ENCODE measurements around the gene PLA2G4A. TPM values are rescaled to one million over a fixed set of nuclear protein-coding genes. Genes with fewer than 3 reads are reported as not detected.
"Not testable (repeated sequence)": the region's sequence is repeated elsewhere in the genome, so short reads cannot be mapped to it uniquely, and the experiment has no call there.

PLA2G4A gene
- total and polyA plus RNA-seq, 2 donors, result 3.7 to 4.7 TPM

- Histone ChIP-seq H3K9me3 (ENCODE audit: control insufficient read depth in 2 of 2, insufficient read depth in 1 of 2, low read length in 1 of 2) (no peaks in the 10 kb centered on the region), H3K4me1 (ENCODE audit: control insufficient read depth in 2 of 2, insufficient read depth in 2 of 2, low read length in 2 of 2) (no peaks in the 10 kb centered on the region), H3K36me3 (ENCODE audit: control insufficient read depth in 2 of 2, insufficient read depth in 2 of 2, low read length in 1 of 2) (no peaks in the 10 kb centered on the region), H3K27me3 (ENCODE audit: control insufficient read depth in 2 of 2, insufficient read depth in 1 of 2, low read length in 1 of 2) (no peaks in the 10 kb centered on the region), H3K27ac (ENCODE audit: low read depth in 1 of 2, low read length in 1 of 2) (no peak overlapping the region), H3K4me3 (ENCODE audit: low read length in 2 of 2) (no peak overlapping the region)
- DNase-seq (ENCODE audit: low read depth in 6 of 9, low spot score in 9 of 9), result no peak
- WGBS, result 94% methylated on average over 3 of the region's 3 CpGs
Observed at GRCh38 chr1:186899577-186899976, 70.8 kb downstream of the PLA2G4A start.

DNA sequence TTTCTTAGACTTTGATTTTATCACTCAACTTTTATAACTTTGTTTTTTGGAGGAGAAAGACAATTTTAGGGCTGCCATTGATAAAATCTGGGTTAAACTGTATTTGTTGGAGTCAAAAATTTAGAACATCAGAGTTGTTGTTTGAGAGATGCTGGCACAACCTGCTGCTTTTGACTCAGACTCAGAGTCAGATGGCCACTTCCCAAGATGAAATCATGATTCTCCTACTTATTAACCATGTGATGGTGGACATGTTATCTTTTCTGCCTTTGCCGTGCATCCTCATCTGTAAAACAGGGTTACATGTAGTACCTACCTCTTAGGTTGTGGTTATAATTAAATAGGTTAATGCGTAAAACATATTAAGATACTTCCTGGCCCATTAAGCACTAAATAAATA lies 71.2 kb downstream of the PLA2G4A start:
- no peaks in the 10 kb centered on the region for H3K4me1 ChIP-seq (ENCODE audit: control insufficient read depth in 2 of 2, insufficient read depth in 2 of 2, low read length in 2 of 2)
- H3K4me3 ChIP-seq (ENCODE audit: low read length in 2 of 2), result no peak overlapping the region
- no peaks in the 10 kb centered on the region for H3K36me3 ChIP-seq (ENCODE audit: control insufficient read depth in 2 of 2, insufficient read depth in 2 of 2, low read length in 1 of 2)
- no peaks in the 10 kb centered on the region for H3K27me3 ChIP-seq (ENCODE audit: control insufficient read depth in 2 of 2, insufficient read depth in 1 of 2, low read length in 1 of 2)
- WGBS, result 97% methylated on average over 2 of the region's 2 CpGs
- no peaks in the 10 kb centered on the region for H3K9me3 ChIP-seq (ENCODE audit: control insufficient read depth in 2 of 2, insufficient read depth in 1 of 2, low read length in 1 of 2)
- no peak overlapping the region for H3K27ac ChIP-seq (ENCODE audit: low read depth in 1 of 2, low read length in 1 of 2)
- no peak for DNase-seq (ENCODE audit: low read depth in 6 of 9, low spot score in 9 of 9)

DNA sequence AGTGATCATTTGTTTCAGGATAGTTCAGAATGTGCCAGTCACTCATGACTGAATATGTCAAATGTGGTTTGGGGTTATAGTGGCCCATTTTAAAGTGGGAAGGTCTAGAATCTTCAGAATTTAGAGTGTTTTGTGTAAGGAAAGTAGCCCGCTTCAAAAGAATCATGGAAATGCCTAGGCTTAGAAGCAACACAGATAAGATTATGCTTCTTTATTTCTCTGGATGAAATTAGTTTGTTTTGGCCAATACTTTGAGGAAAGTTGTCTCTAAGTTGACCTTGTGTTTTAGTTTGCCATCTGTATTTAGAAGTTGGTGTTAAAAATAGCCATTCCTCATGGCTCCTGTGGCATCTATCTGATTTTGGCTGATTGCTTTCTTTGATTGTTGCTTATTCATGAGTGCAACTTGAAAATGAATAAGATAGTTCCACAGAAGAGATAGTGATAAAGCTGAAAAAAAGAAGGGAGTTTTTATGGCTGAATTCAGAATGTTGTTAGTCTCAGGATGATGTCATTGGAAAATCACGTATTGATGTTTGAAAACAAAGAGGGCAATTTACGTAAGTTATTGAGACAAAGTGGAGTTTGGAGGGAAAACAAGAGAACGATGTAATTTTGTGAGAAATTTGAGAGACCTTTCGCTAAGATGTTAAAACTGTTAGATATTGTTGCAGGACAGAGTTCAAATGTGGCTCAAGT lies 71.9 kb downstream of the PLA2G4A start:
- no peaks in the 10 kb centered on the region for H3K36me3 ChIP-seq (ENCODE audit: control insufficient read depth in 2 of 2, insufficient read depth in 2 of 2, low read length in 1 of 2)
- WGBS, result 96% methylated on average over 5 of the region's 5 CpGs
- H3K4me3 ChIP-seq (ENCODE audit: low read length in 2 of 2), result no peak overlapping the region
- no peaks in the 10 kb centered on the region for H3K9me3 ChIP-seq (ENCODE audit: control insufficient read depth in 2 of 2, insufficient read depth in 1 of 2, low read length in 1 of 2)
- DNase-seq (ENCODE audit: low read depth in 6 of 9, low spot score in 9 of 9), result no peak
- no peak overlapping the region for H3K27ac ChIP-seq (ENCODE audit: low read depth in 1 of 2, low read length in 1 of 2)
- no peaks in the 10 kb centered on the region for H3K4me1 ChIP-seq (ENCODE audit: control insufficient read depth in 2 of 2, insufficient read depth in 2 of 2, low read length in 2 of 2)
- H3K27me3 ChIP-seq (ENCODE audit: control insufficient read depth in 2 of 2, insufficient read depth in 1 of 2, low read length in 1 of 2), result no peaks in the 10 kb centered on the region

DNA sequence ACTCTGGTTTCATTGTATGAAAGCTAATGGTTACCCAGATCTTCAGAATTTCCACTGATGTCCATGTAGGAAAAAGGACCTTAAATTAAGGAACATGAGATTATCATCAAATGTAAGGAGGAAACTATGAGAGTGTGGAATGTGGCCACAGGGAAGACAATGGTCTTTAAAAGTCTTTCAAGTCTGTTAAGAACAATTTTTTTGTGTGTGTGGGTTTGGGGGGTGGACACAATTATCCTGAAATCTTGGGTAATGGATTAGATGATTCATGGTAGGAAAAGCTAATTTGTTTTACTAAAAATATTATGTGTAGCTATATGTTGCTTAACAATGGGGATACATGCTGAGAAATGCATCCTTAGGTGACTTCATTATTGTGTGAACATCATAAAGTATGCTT lies 72.9 kb downstream of the PLA2G4A start:
- Histone ChIP-seq H3K36me3 (ENCODE audit: control insufficient read depth in 2 of 2, insufficient read depth in 2 of 2, low read length in 1 of 2) (no peaks in the 10 kb centered on the region), H3K4me3 (ENCODE audit: low read length in 2 of 2) (no peak overlapping the region), H3K9me3 (ENCODE audit: control insufficient read depth in 2 of 2, insufficient read depth in 1 of 2, low read length in 1 of 2) (no peaks in the 10 kb centered on the region), H3K4me1 (ENCODE audit: control insufficient read depth in 2 of 2, insufficient read depth in 2 of 2, low read length in 2 of 2) (no peaks in the 10 kb centered on the region), H3K27ac (ENCODE audit: low read depth in 1 of 2, low read length in 1 of 2) (no peak overlapping the region), H3K27me3 (ENCODE audit: control insufficient read depth in 2 of 2, insufficient read depth in 1 of 2, low read length in 1 of 2) (no peaks in the 10 kb centered on the region)
- DNase-seq (ENCODE audit: low read depth in 6 of 9, low spot score in 9 of 9), result no peak

GRCh38 chr1:186903374-186904136 lies 74.8 kb downstream of the PLA2G4A start:
- WGBS, result 80% methylated on average over 7 of the region's 7 CpGs
- Histone ChIP-seq H3K4me3 (ENCODE audit: low read length in 2 of 2) (no peak overlapping the region), H3K27ac (ENCODE audit: low read depth in 1 of 2, low read length in 1 of 2) (no peak overlapping the region), H3K4me1 (ENCODE audit: control insufficient read depth in 2 of 2, insufficient read depth in 2 of 2, low read length in 2 of 2) (no peaks in the 10 kb centered on the region), H3K27me3 (ENCODE audit: control insufficient read depth in 2 of 2, insufficient read depth in 1 of 2, low read length in 1 of 2) (no peaks in the 10 kb centered on the region), H3K9me3 (ENCODE audit: control insufficient read depth in 2 of 2, insufficient read depth in 1 of 2, low read length in 1 of 2) (no peaks in the 10 kb centered on the region), H3K36me3 (ENCODE audit: control insufficient read depth in 2 of 2, insufficient read depth in 2 of 2, low read length in 1 of 2) (no peaks in the 10 kb centered on the region)
- no peak for DNase-seq (ENCODE audit: low read depth in 6 of 9, low spot score in 9 of 9)

- Histone ChIP-seq H3K27me3 (ENCODE audit: control insufficient read depth in 2 of 2, insufficient read depth in 1 of 2, low read length in 1 of 2) (no peaks in the 10 kb centered on the region), H3K4me3 (ENCODE audit: low read length in 2 of 2) (no peak overlapping the region), H3K36me3 (ENCODE audit: control insufficient read depth in 2 of 2, insufficient read depth in 2 of 2, low read length in 1 of 2) (no peaks in the 10 kb centered on the region), H3K9me3 (ENCODE audit: control insufficient read depth in 2 of 2, insufficient read depth in 1 of 2, low read length in 1 of 2) (no peaks in the 10 kb centered on the region), H3K27ac (ENCODE audit: low read depth in 1 of 2, low read length in 1 of 2) (no peak overlapping the region), H3K4me1 (ENCODE audit: control insufficient read depth in 2 of 2, insufficient read depth in 2 of 2, low read length in 2 of 2) (no peaks in the 10 kb centered on the region)
- 68% methylated on average over 3 of the region's 3 CpGs for WGBS
- DNase-seq (ENCODE audit: low read depth in 6 of 9, low spot score in 9 of 9), result no peak
Observed at GRCh38 chr1:186904361-186904760, 75.6 kb downstream of the PLA2G4A start.

DNA sequence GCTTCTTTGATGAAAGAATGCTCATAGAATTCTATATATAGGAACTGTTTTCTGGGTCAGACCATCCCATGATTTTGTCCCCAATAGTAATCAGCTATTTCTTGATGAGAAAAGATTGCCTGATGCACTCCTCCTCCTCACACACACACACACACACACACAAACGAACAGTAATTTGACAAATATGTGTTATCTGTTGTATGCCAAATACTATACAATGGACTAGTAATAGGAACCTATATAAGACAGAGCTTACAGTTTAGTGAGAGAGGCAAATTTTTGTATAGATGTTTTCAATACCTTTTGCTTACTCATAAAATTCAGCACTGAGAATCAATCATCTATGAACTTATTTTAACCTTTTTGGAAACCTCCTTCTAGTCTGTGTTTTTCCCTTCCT lies 76.8 kb downstream of the PLA2G4A start:
- Histone ChIP-seq H3K4me3 (ENCODE audit: low read length in 2 of 2) (no peak overlapping the region), H3K9me3 (ENCODE audit: control insufficient read depth in 2 of 2, insufficient read depth in 1 of 2, low read length in 1 of 2) (no peaks in the 10 kb centered on the region), H3K27me3 (ENCODE audit: control insufficient read depth in 2 of 2, insufficient read depth in 1 of 2, low read length in 1 of 2) (no peaks in the 10 kb centered on the region), H3K36me3 (ENCODE audit: control insufficient read depth in 2 of 2, insufficient read depth in 2 of 2, low read length in 1 of 2) (no peaks in the 10 kb centered on the region), H3K4me1 (ENCODE audit: control insufficient read depth in 2 of 2, insufficient read depth in 2 of 2, low read length in 2 of 2) (no peaks in the 10 kb centered on the region), H3K27ac (ENCODE audit: low read depth in 1 of 2, low read length in 1 of 2) (no peak overlapping the region)
- WGBS, result 89% methylated on average over 1 of the region's 1 CpG
- DNase-seq (ENCODE audit: low read depth in 6 of 9, low spot score in 9 of 9), result no peak

- no peak overlapping the region for H3K4me3 ChIP-seq (ENCODE audit: low read length in 2 of 2)
- DNase-seq (ENCODE audit: low read depth in 6 of 9, low spot score in 9 of 9), result no peak
- H3K36me3 ChIP-seq (ENCODE audit: control insufficient read depth in 2 of 2, insufficient read depth in 2 of 2, low read length in 1 of 2), result no peaks in the 10 kb centered on the region
- no peak overlapping the region for H3K27ac ChIP-seq (ENCODE audit: low read depth in 1 of 2, low read length in 1 of 2)
- 93% methylated on average over 4 of the region's 4 CpGs for WGBS
- no peaks in the 10 kb centered on the region for H3K27me3 ChIP-seq (ENCODE audit: control insufficient read depth in 2 of 2, insufficient read depth in 1 of 2, low read length in 1 of 2)
- no peaks in the 10 kb centered on the region for H3K9me3 ChIP-seq (ENCODE audit: control insufficient read depth in 2 of 2, insufficient read depth in 1 of 2, low read length in 1 of 2)
- H3K4me1 ChIP-seq (ENCODE audit: control insufficient read depth in 2 of 2, insufficient read depth in 2 of 2, low read length in 2 of 2), result no peaks in the 10 kb centered on the region
Observed at GRCh38 chr1:186915555-186915954, 86.8 kb downstream of the PLA2G4A start.

DNA sequence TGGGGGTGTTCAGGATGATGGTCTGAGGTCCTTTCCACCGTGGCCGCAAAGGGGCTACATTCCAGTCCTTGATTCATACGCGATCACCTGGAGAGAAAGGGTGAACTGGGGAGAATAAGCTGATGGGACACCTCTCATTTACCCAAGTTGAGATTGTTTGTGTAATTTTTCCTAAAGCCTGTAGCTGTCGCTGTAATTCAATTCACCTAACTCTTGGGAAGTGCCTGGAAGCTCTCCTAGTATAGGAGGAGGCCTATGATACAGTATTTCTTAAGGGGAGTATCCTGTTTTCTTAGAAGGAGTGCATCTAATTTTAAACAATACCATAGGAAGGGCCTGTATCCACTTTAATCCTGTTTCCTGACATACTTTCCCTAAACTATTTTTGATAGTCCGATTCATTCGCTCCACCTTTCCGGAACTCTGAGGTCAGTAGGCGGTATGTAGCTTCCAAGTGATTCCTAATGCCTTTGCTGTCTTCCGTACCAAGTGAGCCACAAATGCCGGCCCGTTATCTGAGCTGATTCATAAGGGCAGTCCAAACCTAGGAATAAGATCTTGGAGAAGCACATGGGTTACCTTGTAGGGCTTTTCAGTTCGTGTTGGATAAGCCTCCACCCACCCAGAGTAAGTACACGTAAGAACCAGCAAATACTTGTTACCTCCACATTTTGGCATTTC lies 88.5 kb downstream of the PLA2G4A start:
- not testable (repeated sequence) for H3K4me3 ChIP-seq (ENCODE audit: low read length in 2 of 2); H3K4me1 ChIP-seq (ENCODE audit: control insufficient read depth in 2 of 2, insufficient read depth in 2 of 2, low read length in 2 of 2); H3K27me3 ChIP-seq (ENCODE audit: control insufficient read depth in 2 of 2, insufficient read depth in 1 of 2, low read length in 1 of 2); H3K9me3 ChIP-seq (ENCODE audit: control insufficient read depth in 2 of 2, insufficient read depth in 1 of 2, low read length in 1 of 2); H3K36me3 ChIP-seq (ENCODE audit: control insufficient read depth in 2 of 2, insufficient read depth in 2 of 2, low read length in 1 of 2); DNase-seq (ENCODE audit: low read depth in 6 of 9, low spot score in 9 of 9); H3K27ac ChIP-seq (ENCODE audit: low read depth in 1 of 2, low read length in 1 of 2)
- WGBS, result 93% methylated on average over 14 of the region's 14 CpGs
